Measurements from ENCODE around the gene PRKAB2. TPM values are rescaled to one million over a fixed set of nuclear protein-coding genes. Genes with fewer than 3 reads are reported as not detected.
"Not testable (repeated sequence)": the region's sequence is repeated elsewhere in the genome, so short reads cannot be mapped to it uniquely, and the experiment has no call there.

The PRKAB2 gene
- polyA plus RNA-seq, 4 donors = 20.8 to 26.1 (median 23.9) TPM

- DNase-seq (ENCODE audit: low read depth in 4 of 4, low spot score in 2 of 4) = no peak
These were observed 5.5 kb upstream of the PRKAB2 start for GRCh38 chr1:147177611-147178380.

GRCh38 chr1:147171399-147172167 lies 687 bp downstream of the PRKAB2 start:
- DNase-seq (ENCODE audit: low read depth in 4 of 4, low spot score in 2 of 4) = no peak

GRCh38 chr1:147169840-147170674 lies 2.2 kb downstream of the PRKAB2 start:
- no peak for DNase-seq (ENCODE audit: low read depth in 4 of 4, low spot score in 2 of 4)

GRCh38 chr1:147169171-147169570 lies 3.1 kb downstream of the PRKAB2 start:
- no peak for DNase-seq (ENCODE audit: low read depth in 4 of 4, low spot score in 2 of 4)

GRCh38 chr1:147168626-147169058 lies 3.6 kb downstream of the PRKAB2 start:
- DNase-seq (ENCODE audit: low read depth in 4 of 4, low spot score in 2 of 4) = no peak

- no peak for DNase-seq (ENCODE audit: low read depth in 4 of 4, low spot score in 2 of 4)
These were observed 4.9 kb downstream of the PRKAB2 start for GRCh38 chr1:147167365-147167764.

- DNase-seq (ENCODE audit: low read depth in 4 of 4, low spot score in 2 of 4) = no peak
These were observed 9.3 kb downstream of the PRKAB2 start for GRCh38 chr1:147163019-147163418.

- DNase-seq (ENCODE audit: low read depth in 4 of 4, low spot score in 2 of 4) = no peak
These were observed 10.2 kb downstream of the PRKAB2 start for GRCh38 chr1:147162093-147162492.

- not testable (repeated sequence) for DNase-seq (ENCODE audit: low read depth in 4 of 4, low spot score in 2 of 4)
These were observed 15.2 kb downstream of the PRKAB2 start for GRCh38 chr1:147157116-147157515.

- DNase-seq (ENCODE audit: low read depth in 4 of 4, low spot score in 2 of 4) = no peak
These were observed 15.6 kb downstream of the PRKAB2 start for GRCh38 chr1:147156642-147157041.

GRCh38 chr1:147152772-147153171 lies 19.5 kb downstream of the PRKAB2 start:
- DNase-seq (ENCODE audit: low read depth in 4 of 4, low spot score in 2 of 4) = no peak

- no peak for DNase-seq (ENCODE audit: low read depth in 4 of 4, low spot score in 2 of 4)
These were observed 21.0 kb downstream of the PRKAB2 start for GRCh38 chr1:147151244-147151643.

- DNase-seq (ENCODE audit: low read depth in 4 of 4, low spot score in 2 of 4) = no peak
These were observed 29.4 kb downstream of the PRKAB2 start for GRCh38 chr1:147142886-147143285.

GRCh38 chr1:147130721-147131120 lies 41.5 kb downstream of the PRKAB2 start:
- not testable (repeated sequence) for DNase-seq (ENCODE audit: low read depth in 4 of 4, low spot score in 2 of 4)

GRCh38 chr1:147129116-147129873 lies 43.0 kb downstream of the PRKAB2 start:
- DNase-seq (ENCODE audit: low read depth in 4 of 4, low spot score in 2 of 4) = no peak

- DNase-seq (ENCODE audit: low read depth in 4 of 4, low spot score in 2 of 4) = no peak
These were observed 48.0 kb downstream of the PRKAB2 start for GRCh38 chr1:147124266-147124665.

GRCh38 chr1:147117109-147117508 lies 55.2 kb downstream of the PRKAB2 start:
- no peak for DNase-seq (ENCODE audit: low read depth in 4 of 4, low spot score in 2 of 4)

GRCh38 chr1:147115496-147115895 lies 56.8 kb downstream of the PRKAB2 start:
- no peak for DNase-seq (ENCODE audit: low read depth in 4 of 4, low spot score in 2 of 4)

GRCh38 chr1:147115079-147115478 lies 57.2 kb downstream of the PRKAB2 start:
- not testable (repeated sequence) for DNase-seq (ENCODE audit: low read depth in 4 of 4, low spot score in 2 of 4)

GRCh38 chr1:147114353-147114752 lies 57.9 kb downstream of the PRKAB2 start:
- DNase-seq (ENCODE audit: low read depth in 4 of 4, low spot score in 2 of 4) = not testable (repeated sequence)
